ENCODE results near the gene FIGN. TPM values are rescaled to one million over a fixed set of nuclear protein-coding genes. Genes with fewer than 3 reads are reported as not detected.

Gene FIGN
- total and polyA plus RNA-seq, 2 donors (not counting 1 experiment from before 2014, with no cell fraction given) = not detected

GRCh38 chr2:163644238-163644637 is 91.6 kb downstream of the FIGN start:
- DNase-seq (no peak), ATAC-seq (ENCODE audit: low read depth) (no peak)
- Histone ChIP-seq H3K79me2 (ENCODE audit: control insufficient read depth, insufficient read depth, low read length) (no peaks in the 10 kb centered on the region), H3K4me2 (replicated peaks; ENCODE audit: low read depth, low read length, poor library complexity, severe bottlenecking) (no peak overlapping the region), H3K4me1 (ENCODE audit: control insufficient read depth in 2 of 2, insufficient read depth in 2 of 2, low read length in 2 of 2) (no peaks in the 10 kb centered on the region), H3K27ac (ENCODE audit: low read length in 2 of 2) (no peak overlapping the region), H4K20me1 (ENCODE audit: control insufficient read depth, insufficient read depth, low read length, poor library complexity, severe bottlenecking) (no peaks in the 10 kb centered on the region), H2AFZ (ENCODE audit: insufficient read depth, low read depth, low read length, poor library complexity, severe bottlenecking) (no peak overlapping the region), H3K36me3 (replicated peaks in 1 of 2; ENCODE audit: control extremely low read depth in 1 of 2, control insufficient read depth in 1 of 2, extremely low read depth in 1 of 2, insufficient read depth in 2 of 2, low read length in 1 of 2) (no peaks in the 10 kb centered on the region), H3K4me3 (ENCODE audit: control extremely low read depth in 1 of 5, extremely low read depth in 1 of 5, insufficient read depth in 1 of 5, low read depth in 2 of 5, low read length in 4 of 5) (no peak overlapping the region), H3K9me3 (ENCODE audit: control extremely low read depth in 1 of 3, control insufficient read depth in 2 of 3, insufficient read depth in 1 of 3, low read length in 2 of 3) (no peaks in the 10 kb centered on the region), H3K9ac (ENCODE audit: low read length) (no peak overlapping the region), H3K27me3 (replicated peaks in 1 of 4; ENCODE audit: control extremely low read depth in 1 of 4, control insufficient read depth in 3 of 4, insufficient read depth in 4 of 4, low read length in 3 of 4) (no peaks in the 10 kb centered on the region)
- POLR2A ChIA-PET = no interaction called here
- H3K27me3 Mint-ChIP-seq = no peaks in the 10 kb centered on the region
- WGBS (ENCODE audit: insufficient coverage) = no CpG with 5 or more reads among the region's 2 CpGs
- intact Hi-C loops (cut with micrococcal nuclease) = no loop called here
- H3K9me3 Mint-ChIP-seq (ENCODE audit: insufficient read depth) = no peaks in the 10 kb centered on the region
- CTCF ChIA-PET = interaction anchor here (0.7 kb wide), 1 partner anchor 65 kb away, joined by 3 read pairs; no protein-coding TSS in a partner anchor
- H3K4me3 Mint-ChIP-seq = no peak overlapping the region
- H3K27ac Mint-ChIP-seq = no peak overlapping the region
- no peak for TF ChIP-seq CTCF (IDR thresholded peaks at IDR 0.05)
- no peak for TF ChIP-seq EZH2 (IDR thresholded peaks at IDR 0.05; ENCODE audit: borderline replicate concordance, insufficient read depth, low read depth, low read length, poor library complexity, severe bottlenecking)
- no peaks in the 10 kb centered on the region for H3K4me1 Mint-ChIP-seq

- Histone ChIP-seq H3K27ac (ENCODE audit: low read length in 2 of 2) (no peak overlapping the region), H3K9me3 (ENCODE audit: control extremely low read depth in 1 of 3, control insufficient read depth in 2 of 3, insufficient read depth in 1 of 3, low read length in 2 of 3) (no peaks in the 10 kb centered on the region), H3K79me2 (ENCODE audit: control insufficient read depth, insufficient read depth, low read length) (no peaks in the 10 kb centered on the region), H3K4me2 (replicated peaks; ENCODE audit: low read depth, low read length, poor library complexity, severe bottlenecking) (no peak overlapping the region), H3K9ac (ENCODE audit: low read length) (no peak overlapping the region), H3K4me3 (ENCODE audit: control extremely low read depth in 1 of 5, extremely low read depth in 1 of 5, insufficient read depth in 1 of 5, low read depth in 2 of 5, low read length in 4 of 5) (no peak overlapping the region), H3K36me3 (replicated peaks in 1 of 2; ENCODE audit: control extremely low read depth in 1 of 2, control insufficient read depth in 1 of 2, extremely low read depth in 1 of 2, insufficient read depth in 2 of 2, low read length in 1 of 2) (no peaks in the 10 kb centered on the region), H4K20me1 (ENCODE audit: control insufficient read depth, insufficient read depth, low read length, poor library complexity, severe bottlenecking) (no peaks in the 10 kb centered on the region), H2AFZ (ENCODE audit: insufficient read depth, low read depth, low read length, poor library complexity, severe bottlenecking) (no peak overlapping the region), H3K27me3 (replicated peaks in 1 of 4; ENCODE audit: control extremely low read depth in 1 of 4, control insufficient read depth in 3 of 4, insufficient read depth in 4 of 4, low read length in 3 of 4) (no peaks in the 10 kb centered on the region), H3K4me1 (ENCODE audit: control insufficient read depth in 2 of 2, insufficient read depth in 2 of 2, low read length in 2 of 2) (no peaks in the 10 kb centered on the region)
- H3K27ac Mint-ChIP-seq = no peak overlapping the region
- TF ChIP-seq CTCF (IDR thresholded peaks at IDR 0.05) = no peak
- no peak for TF ChIP-seq EZH2 (IDR thresholded peaks at IDR 0.05; ENCODE audit: borderline replicate concordance, insufficient read depth, low read depth, low read length, poor library complexity, severe bottlenecking)
- intact Hi-C loops (cut with micrococcal nuclease) = no loop called here
- ATAC-seq (ENCODE audit: low read depth) (no peak), DNase-seq (no peak)
- H3K9me3 Mint-ChIP-seq (ENCODE audit: insufficient read depth) = no peaks in the 10 kb centered on the region
- H3K4me1 Mint-ChIP-seq = no peaks in the 10 kb centered on the region
- no CpG with 5 or more reads among the region's 1 CpG for WGBS (ENCODE audit: insufficient coverage)
- H3K27me3 Mint-ChIP-seq = no peaks in the 10 kb centered on the region
- H3K4me3 Mint-ChIP-seq = no peak overlapping the region
- ChIA-PET CTCF (no interaction called here), POLR2A (no interaction called here)
Measured at GRCh38 chr2:163641986-163642385, 93.8 kb downstream of the FIGN start.
